Keratinocyte (primary cell): ENCODE data around the gene CALHM6. TPM values are rescaled to one million over a fixed set of nuclear protein-coding genes. Genes with fewer than 3 reads are reported as not detected.
"Not testable (repeated sequence)": the region's sequence is repeated elsewhere in the genome, so short reads cannot be mapped to it uniquely, and the experiment has no call there.

ENCODE experiments used
- DNase-seq: peaks from one replicate; pipeline ENCODE4 v3.0.0-alpha.2; 2011; ENCODE audit warnings: low read depth, missing footprints, low spot score
- FAIRE-seq: peaks from 2 replicates; lab custom pipeline; 2011; peaks lifted over from hg19 to GRCh38; lab: Jason Lieb, UNC
- H2AFZ ChIP-seq: 2 replicates; pipeline ENCODE4 v1.6.0; 2012; ENCODE audit warnings: low read length, control low read depth, inconsistent platforms; ENCODE audit not compliant: control insufficient read depth
- H3K27ac ChIP-seq: 2 replicates; pipeline ENCODE4 v1.5.1; 2011; ENCODE audit warnings: low read length; ENCODE audit not compliant: control insufficient read depth, insufficient read depth
- H3K27me3 ChIP-seq: 3 replicates; pipeline ENCODE4 v1.6.0; 2011; ENCODE audit warnings: low read length; ENCODE audit not compliant: control insufficient read depth, insufficient read depth; ENCODE audit errors: extremely low read depth
- H3K36me3 ChIP-seq, 2 experiments: 2 replicates in 1 of 2; 3 replicates in 1 of 2; pipeline ENCODE4 v1.5.1; 2011; ENCODE audit warnings: low read length in 2 of 2, mild to moderate bottlenecking in 1 of 2; ENCODE audit not compliant: control insufficient read depth in 2 of 2, insufficient read depth in 2 of 2; ENCODE audit errors: extremely low read depth in 1 of 2
- H3K4me1 ChIP-seq: 3 replicates; pipeline ENCODE4 v1.5.1; 2011; ENCODE audit warnings: low read length; ENCODE audit not compliant: control insufficient read depth, insufficient read depth; ENCODE audit errors: extremely low read depth
- H3K4me2 ChIP-seq: 3 replicates; pipeline ENCODE4 v1.6.0; 2011; ENCODE audit warnings: low read depth, low read length; ENCODE audit not compliant: control insufficient read depth, insufficient read depth; ENCODE audit errors: extremely low read depth
- H3K4me3 ChIP-seq, 3 experiments: fragments of 200-600 bp in 1 of 3; sonication (generic) in 1 of 3; 2 replicates in 2 of 3; 3 replicates in 1 of 3; pipeline ENCODE4 v1.5.1; 2011 to 2016; ENCODE audit warnings: low read length in 3 of 3, mild to moderate bottlenecking in 3 of 3, control low read depth in 2 of 3, inconsistent platforms in 1 of 3, low read depth in 1 of 3, mixed read lengths in 1 of 3, mixed run types in 1 of 3, moderate library complexity in 1 of 3; ENCODE audit not compliant: control insufficient read depth in 2 of 3, insufficient read depth in 2 of 3; ENCODE audit errors: extremely low read depth in 1 of 3
- H3K79me2 ChIP-seq: 2 replicates; pipeline ENCODE4 v1.6.0; 2012; ENCODE audit warnings: low read length; ENCODE audit not compliant: control insufficient read depth, insufficient read depth
- H3K9ac ChIP-seq: 3 replicates; pipeline ENCODE4 v1.6.0; 2011; ENCODE audit warnings: low read length; ENCODE audit not compliant: control insufficient read depth, insufficient read depth; ENCODE audit errors: extremely low read depth
- H3K9me1 ChIP-seq: 3 replicates; pipeline ENCODE4 v1.6.0; 2011; ENCODE audit warnings: low read length; ENCODE audit not compliant: control insufficient read depth, insufficient read depth; ENCODE audit errors: extremely low read depth
- H3K9me3 ChIP-seq: 2 replicates; pipeline ENCODE4 v1.5.1; 2012; ENCODE audit warnings: low read depth, low read length; ENCODE audit not compliant: control insufficient read depth
- H4K20me1 ChIP-seq: 3 replicates; pipeline ENCODE4 v1.6.0; 2011; ENCODE audit warnings: low read length; ENCODE audit not compliant: control insufficient read depth, insufficient read depth; ENCODE audit errors: extremely low read depth
- CTCF ChIP-seq, 3 experiments: IDR thresholded peaks in 1 of 3; conservative IDR thresholded peaks in 1 of 3; optimal IDR thresholded peaks in 1 of 3; 2 replicates in 2 of 3; 3 replicates in 1 of 3; pipeline versions ENCODE3 to v1.5.1; 2011; ENCODE audit warnings: low read length in 3 of 3, mild to moderate bottlenecking in 3 of 3, moderate library complexity in 2 of 3, control low read depth in 1 of 3, inconsistent platforms in 1 of 3; ENCODE audit not compliant: insufficient read depth in 2 of 3; ENCODE audit errors: extremely low read depth in 1 of 3
- EZH2 ChIP-seq: IDR thresholded peaks from one replicate; pipeline ENCODE4 v1.6.1; 2012; ENCODE audit warnings: inconsistent platforms, mild to moderate bottlenecking, low read length, moderate library complexity
- dilution Hi-C: fragments of 300-500 bp; cut with MboI; formaldehyde crosslinking; loops from one replicate; pipeline ENCODE4 v1.7.0; 2020; ENCODE audit warnings: low sequenced_read_pairs; ENCODE audit not compliant: extremely low pct_ligation_motif_present
- polyA plus RNA-seq, 5 experiments: library from polyadenylated mRNA; depleted of rRNA in 3 of 5; stranded (reverse) in 3 of 5; stranded (forward) in 1 of 5; unstranded in 1 of 5; fragments of >200 nt; gene quantifications; 1 replicate in 1 of 5; 2 replicates in 3 of 5; 3 replicates in 1 of 5; pipeline versions ENCODE4 v1.2.1 to v1.2.3, GENCODE V29; 2011 to 2012; ENCODE audit warnings: missing spikeins in 2 of 5, low read depth in 1 of 5, low replicate concordance in 1 of 5

CALHM6 gene
- polyA plus RNA-seq, 1 donor (not counting 4 experiments of a cell fraction or from before 2014, with no cell fraction given): 0.47 TPM

GRCh38 chr6:116492331-116493067 is 31.3 kb downstream of the CALHM6 start:
- Histone ChIP-seq H3K9me1 (no peaks in the 10 kb centered on the region), H3K79me2 (no peaks in the 10 kb centered on the region), H2AFZ (no peak overlapping the region), H3K4me3 (no peak overlapping the region), H3K4me2 (no peak overlapping the region), H4K20me1 (no peaks in the 10 kb centered on the region), H3K27me3 (no peaks in the 10 kb centered on the region), H3K9ac (no peak overlapping the region), H3K36me3 (no peaks in the 10 kb centered on the region), H3K27ac (no peak overlapping the region), H3K9me3 (no peaks in the 10 kb centered on the region), H3K4me1 (no peaks in the 10 kb centered on the region)
- FAIRE-seq (no peak), DNase-seq (no peak)
- dilution Hi-C loops: no loop called here
- TF ChIP-seq EZH2 (no peak), CTCF (optimal IDR thresholded peaks at IDR 0.05 in 1 of 3, IDR thresholded peaks at IDR 0.05 in 1 of 3, conservative IDR thresholded peaks at IDR 0.05 in 1 of 3; ENCODE audit: extremely low read depth in 1 of 3, insufficient read depth in 2 of 3, low read length in 3 of 3) (no peak)

- dilution Hi-C loops, H3K36me3 ChIP-seq, H4K20me1 ChIP-seq, H3K27ac ChIP-seq, DNase-seq, H3K4me3 ChIP-seq, H3K9me1 ChIP-seq, FAIRE-seq, H3K27me3 ChIP-seq, H3K79me2 ChIP-seq, H3K9me3 ChIP-seq, H3K4me1 ChIP-seq, H2AFZ ChIP-seq, H3K9ac ChIP-seq, H3K4me2 ChIP-seq: not testable (repeated sequence)
Measured at GRCh38 chr6:116495161-116495560, 34.0 kb downstream of the CALHM6 start.
